GM12878 (cell line): Measurements from ENCODE around the gene NUP85. TPM values are rescaled to one million over a fixed set of nuclear protein-coding genes. Genes with fewer than 3 reads are reported as not detected.

Experiments
- ATAC-seq: fragments of 200-7000 bp; cut with Tn5 transposase; 3 replicates; pipeline ENCODE4 v1.9.1; 2020; ENCODE audit warnings: mild to moderate bottlenecking, moderate library complexity
- BruUV-seq: library from RNA; stranded (reverse); fragments of 400-500 nt; replicated peaks from 2 replicates; lab custom pipeline; 2021; lab: Mats Ljungman, UMichigan
- CTCF ChIA-PET: fragments of 300-600 bp; sonication (Branson Sonifier 250); formaldehyde crosslinking; extraction: SDS; loops from one replicate; lab custom pipeline; 2021; ENCODE audit warnings: inconsistent platforms; lab: Yijun Ruan, JAX
- POLR2A ChIA-PET: fragments of 350-600 bp; formaldehyde crosslinking; extraction: SDS; loops from one replicate; lab custom pipeline; 2021; ENCODE audit warnings: inconsistent platforms; lab: Charles Lee
- RAD21 ChIA-PET: fragments of 300-600 bp; sonication (Branson Sonifier 250); formaldehyde crosslinking; loops from one replicate; lab custom pipeline; 2023; ENCODE audit warnings: antibody characterized with exemption; ENCODE audit not compliant: unreplicated experiment; lab: Charles Lee
- SMC1A ChIA-PET: fragments of 300-600 bp; sonication (Branson Sonifier 250); formaldehyde crosslinking; loops from one replicate; lab custom pipeline; 2023; ENCODE audit not compliant: unreplicated experiment, uncharacterized antibody; lab: Charles Lee
- DNase-seq: peaks from one replicate; pipeline ENCODE4 v3.0.0-alpha.2; 2011; ENCODE audit warnings: low read depth, low spot score
- FAIRE-seq: peaks from 3 replicates; lab custom pipeline; 2011; peaks lifted over from hg19 to GRCh38; lab: Jason Lieb, UNC
- H2AFZ ChIP-seq: 2 replicates; pipeline ENCODE4 v1.6.0; 2011; ENCODE audit warnings: low read depth, low read length, control low read depth; ENCODE audit not compliant: control insufficient read depth
- H3K27ac ChIP-seq: 2 replicates; pipeline ENCODE4 v1.5.1; 2011; ENCODE audit warnings: control low read depth; ENCODE audit not compliant: control insufficient read depth, insufficient read depth
- H3K27me3 ChIP-seq, 2 experiments: replicated peaks in 1 of 2; 2 replicates each; pipeline versions ENCODE4 v1.6.0 to v1.6.1; 2011; ENCODE audit warnings: low read length in 1 of 2; ENCODE audit not compliant: control insufficient read depth in 2 of 2, insufficient read depth in 2 of 2
- H3K36me3 ChIP-seq, 2 experiments: 2 replicates each; pipeline ENCODE4 v1.5.1; 2011; ENCODE audit warnings: low read length in 1 of 2; ENCODE audit not compliant: control insufficient read depth in 2 of 2, insufficient read depth in 2 of 2
- H3K4me1 ChIP-seq: 2 replicates; pipeline ENCODE4 v1.6.1; 2011; ENCODE audit warnings: mild to moderate bottlenecking, low read length, moderate library complexity, mixed read lengths; ENCODE audit not compliant: control insufficient read depth, insufficient read depth
- H3K4me2 ChIP-seq: 2 replicates; pipeline ENCODE4 v1.6.0; 2011; ENCODE audit warnings: control low read depth; ENCODE audit not compliant: control insufficient read depth, insufficient read depth
- H3K4me3 ChIP-seq: fragments of 200-600 bp; sonication (generic); 2 replicates; pipeline ENCODE4 v1.5.1; 2016
- H3K79me2 ChIP-seq: 2 replicates; pipeline ENCODE4 v1.6.0; 2011; ENCODE audit warnings: low read length; ENCODE audit not compliant: control insufficient read depth, insufficient read depth
- H3K9ac ChIP-seq: 2 replicates; pipeline ENCODE4 v1.8.0; 2011; ENCODE audit warnings: low read length, control low read depth, mixed read lengths; ENCODE audit not compliant: control insufficient read depth, insufficient read depth
- H3K9me3 ChIP-seq: replicated peaks from 3 replicates; pipeline ENCODE4 v1.5.1; 2011; ENCODE audit warnings: mild to moderate bottlenecking, low read length; ENCODE audit not compliant: control insufficient read depth, insufficient read depth
- H4K20me1 ChIP-seq: 2 replicates; pipeline ENCODE4 v1.6.0; 2011; ENCODE audit not compliant: control insufficient read depth, insufficient read depth
- ATF2 ChIP-seq: IDR thresholded peaks from 2 replicates; pipeline ENCODE4 v1.6.1; 2012; ENCODE audit warnings: low read length, inconsistent platforms
- CTCF ChIP-seq, 3 experiments: IDR thresholded peaks in 2 of 3; conservative IDR thresholded peaks in 1 of 3; 2 replicates each; pipeline ENCODE4 v1.5.1; 2011; ENCODE audit warnings: low read depth in 3 of 3, low read length in 3 of 3, mild to moderate bottlenecking in 3 of 3, control low read depth in 2 of 3, moderate library complexity in 2 of 3, inconsistent platforms in 1 of 3, mixed read lengths in 1 of 3; ENCODE audit not compliant: control insufficient read depth in 2 of 3, insufficient read depth in 1 of 3; ENCODE audit errors: extremely low read depth in 1 of 3
- EP300 ChIP-seq, 2 experiments: fragments of 150-350 bp in 1 of 2; IDR thresholded peaks; 2 replicates each; pipeline ENCODE4 v1.6.1; 2011 to 2012; ENCODE audit warnings: low read depth in 2 of 2, low read length in 2 of 2, borderline replicate concordance in 1 of 2, improper control_type of control experiment in 1 of 2, inconsistent platforms in 1 of 2; ENCODE audit not compliant: control insufficient read depth in 1 of 2
- KDM1A ChIP-seq: fragments of 200-600 bp; sonication (generic); IDR thresholded peaks from 2 replicates; pipeline ENCODE4 v1.6.1; 2016; ENCODE audit warnings: borderline replicate concordance
- MLLT1 ChIP-seq: fragments of 450-650 bp; IDR thresholded peaks from 2 replicates; pipeline ENCODE4 v1.6.1; 2016; ENCODE audit warnings: mild to moderate bottlenecking
- MTA3 ChIP-seq: IDR thresholded peaks from 2 replicates; pipeline ENCODE4 v1.6.1; 2012; ENCODE audit warnings: low read length, inconsistent platforms, borderline replicate concordance
- NFIC ChIP-seq: IDR thresholded peaks from 2 replicates; pipeline ENCODE4 v1.6.1; 2012; ENCODE audit warnings: low read depth, mild to moderate bottlenecking, inconsistent platforms, low read length, moderate library complexity
- NFXL1 ChIP-seq: fragments of 450-650 bp; IDR thresholded peaks from 2 replicates; pipeline ENCODE4 v1.6.1; 2017; ENCODE audit warnings: antibody characterized with exemption, mild to moderate bottlenecking, borderline replicate concordance
- NFYA ChIP-seq: IDR thresholded peaks from 2 replicates; pipeline ENCODE4 v1.6.1; 2011; ENCODE audit warnings: low read depth, mild to moderate bottlenecking, low read length, improper control_type of control experiment, borderline replicate concordance
- NR2F1 ChIP-seq: fragments of 450-650 bp; conservative IDR thresholded peaks from 2 replicates; pipeline ENCODE4 v1.6.1; 2017; ENCODE audit warnings: mild to moderate bottlenecking
- POLR2A ChIP-seq: IDR thresholded peaks from 2 replicates; pipeline ENCODE4 v1.6.1; 2011; ENCODE audit warnings: low read depth, mild to moderate bottlenecking, low read length
- RBBP5 ChIP-seq: fragments of 200-600 bp; sonication (generic); conservative IDR thresholded peaks from 2 replicates; pipeline ENCODE4 v1.6.1; 2016
- SIN3A ChIP-seq: IDR thresholded peaks from 2 replicates; pipeline ENCODE4 v1.6.1; 2012; ENCODE audit warnings: low read depth, low read length, improper control_type of control experiment
- SUPT20H ChIP-seq: IDR thresholded peaks from 2 replicates; pipeline ENCODE4 v1.6.1; 2011; ENCODE audit warnings: low read depth, mild to moderate bottlenecking, low read length, moderate library complexity, borderline replicate concordance; ENCODE audit not compliant: control insufficient read depth
- SUZ12 ChIP-seq: fragments of 200-600 bp; sonication (generic); IDR thresholded peaks from one replicate; pipeline ENCODE4 v1.6.1; 2018; ENCODE audit warnings: antibody characterized with exemption, mild to moderate bottlenecking; ENCODE audit not compliant: unreplicated experiment
- TARDBP ChIP-seq: IDR thresholded peaks from 2 replicates; pipeline ENCODE4 v1.6.1; 2016; ENCODE audit warnings: borderline replicate concordance
- ZNF207 ChIP-seq: fragments of 450-650 bp; IDR thresholded peaks from 2 replicates; pipeline ENCODE4 v1.6.1; 2014; ENCODE audit warnings: antibody characterized with exemption, mild to moderate bottlenecking, borderline replicate concordance
- ZSCAN29 ChIP-seq: fragments of 450-650 bp; IDR thresholded peaks from 2 replicates; pipeline ENCODE4 v1.6.1; 2017; ENCODE audit warnings: mild to moderate bottlenecking, moderate library complexity
- WGBS: methylation state at CpG from one replicate; pipeline ENCODE4 v1.1.6; 2016; ENCODE audit warnings: low lambda C conversion rate; ENCODE audit not compliant: insufficient replicate concordance, insufficient coverage; ENCODE audit errors: missing lambda C conversion rate; 5-methylcytosine and 5-hydroxymethylcytosine counted together
- in situ Hi-C: fragments of 300-500 bp; cut with MboI; formaldehyde crosslinking; loops from 9 replicates; pipeline ENCODE4 v1.14.3; 2018; ENCODE audit warnings: mixed read lengths
- intact Hi-C: fragments of 100-400 bp; cut with micrococcal nuclease; formaldehyde crosslinking; loops from one replicate; pipeline ENCODE4 v1.14.2; 2022; ENCODE audit not compliant: unreplicated experiment
- polyA plus RNA-seq, 11 experiments: library from polyadenylated mRNA; depleted of rRNA in 4 of 11; unstranded in 6 of 11; stranded (reverse) in 5 of 11; fragments of >200 nt; fragmentation: Nextera tagmentation in 4 of 11; fragmentation: Illumina TruSeq in 1 of 11; extraction: Ambion mirVana in 4 of 11; extraction: Trizol in 1 of 11; gene quantifications; 1 replicate in 1 of 11; 2 replicates in 10 of 11; pipeline versions ENCODE4 v1.2.1 to v1.2.3, GENCODE V29; 2011 to 2016; ENCODE audit warnings: inconsistent platforms in 2 of 11, missing spikeins in 2 of 11, low read depth in 1 of 11
- total RNA-seq, 4 experiments: library from RNA; depleted of rRNA in 3 of 4; stranded (reverse); fragments of >200 nt in 3 of 4; fragmentation: Illumina TruSeq in 1 of 4; extraction: Trizol in 1 of 4; gene quantifications; 2 replicates each; pipeline versions ENCODE4 v1.2.1 to v1.2.3, GENCODE V29; 2013 to 2021

NUP85 gene
- total and polyA plus RNA-seq, 10 of the 15 experiments (the other 5 are each of a cell fraction or from before 2014, with no cell fraction given) = 54.0 to 135 (median 95.4) TPM

- intact Hi-C loops = loop anchor here (2.0 kb wide), 2 partner anchors 133 to 141 kb away; partner anchors contain the start of gene GRB2
- H3K27me3 ChIP-seq = no peaks in the 10 kb centered on the region
- H3K36me3 ChIP-seq = peaks cover 12 to 21% of the 10 kb centered on the region in 2 experiments; a peak in 3 of 4 replicates
- ChIA-PET RAD21 (interaction anchor here (0.8 to 4.8 kb wide), 10 partner anchors 11 to 146 kb away, joined by 3 to 68 read pairs (median 8); partner anchors contain the start of genes GGA3, GRB2, MRPS7 and SLC25A19), SMC1A (interaction anchor here (1.0 to 2.3 kb wide), 5 partner anchors 13 to 140 kb away, joined by 3 to 7 read pairs (median 4); partner anchors contain the start of gene SLC25A19), POLR2A (interaction anchor here (0.5 to 6.4 kb wide), 11 partner anchors 9 to 158 kb away, joined by 3 to 73 read pairs (median 5); partner anchors contain the start of genes GGA3, MRPS7 and SLC25A19), CTCF (interaction anchor here (0.6 to 5.3 kb wide), 21 partner anchors 9 to 361 kb away, joined by 3 to 58 read pairs (median 6); partner anchors contain the start of genes GGA3, MRPL58, MRPS7 and SLC25A19)
- H3K4me2 ChIP-seq = peak overlapping the region; percentile 81
- no peaks in the 10 kb centered on the region for H4K20me1 ChIP-seq
- H3K27ac ChIP-seq = peak overlapping the region; percentile 91
- peak; percentile 15 for ATAC-seq
- in situ Hi-C loops = loop anchor here (5.0 kb wide), 1 partner anchor 140 kb away; no protein-coding TSS in a partner anchor
- WGBS = 4% methylated on average over 24 of the region's 24 CpGs
- no peaks in the 10 kb centered on the region for H3K9me3 ChIP-seq
- peak overlapping the region; percentile 70 for H3K4me3 ChIP-seq
- peak overlapping the region; percentile 90 for H3K9ac ChIP-seq
- FAIRE-seq = no peak
- BruUV-seq = no TSS peak
- peaks cover 24% of the 10 kb centered on the region for H3K4me1 ChIP-seq
- peak overlapping the region; percentile 15; the same call in 1 of the 2 replicates for H2AFZ ChIP-seq
- DNase-seq = no peak
- peaks cover 32% of the 10 kb centered on the region for H3K79me2 ChIP-seq
- TF ChIP-seq POLR2A (peak; percentile 64), NR2F1 (no peak), CTCF (IDR thresholded peaks at IDR 0.05 in 2 of 3, conservative IDR thresholded peaks at IDR 0.05 in 1 of 3; ENCODE audit: control insufficient read depth in 2 of 3, extremely low read depth in 1 of 3, insufficient read depth in 1 of 3, low read depth in 3 of 3, low read length in 3 of 3) (peak; percentile 8 to 25 (median 12); a peak in 2 of 6 replicates), TARDBP (no peak), RBBP5 (no peak), ATF2 (no peak), KDM1A (no peak), NFXL1 (no peak), MTA3 (peak; percentile 65; the same call in 1 of the 2 replicates), ZSCAN29 (no peak), EP300 (IDR thresholded peaks at IDR 0.05; ENCODE audit: borderline replicate concordance in 1 of 2, control insufficient read depth in 1 of 2, low read depth in 2 of 2, low read length in 2 of 2) (no peak), SUPT20H (no peak), NFIC (no peak), MLLT1 (no peak), SUZ12 (no peak), NFYA (no peak), ZNF207 (no peak), SIN3A (no peak)
Observed at GRCh38 chr17:75271955-75272847, 66.7 kb downstream of the NUP85 start.
